ENCODE results near the gene GNB3.

- TF ChIP-seq POLR2AphosphoS5 (IDR thresholded peaks at IDR 0.05) = no peak
- TF ChIP-seq, protein P1, sequence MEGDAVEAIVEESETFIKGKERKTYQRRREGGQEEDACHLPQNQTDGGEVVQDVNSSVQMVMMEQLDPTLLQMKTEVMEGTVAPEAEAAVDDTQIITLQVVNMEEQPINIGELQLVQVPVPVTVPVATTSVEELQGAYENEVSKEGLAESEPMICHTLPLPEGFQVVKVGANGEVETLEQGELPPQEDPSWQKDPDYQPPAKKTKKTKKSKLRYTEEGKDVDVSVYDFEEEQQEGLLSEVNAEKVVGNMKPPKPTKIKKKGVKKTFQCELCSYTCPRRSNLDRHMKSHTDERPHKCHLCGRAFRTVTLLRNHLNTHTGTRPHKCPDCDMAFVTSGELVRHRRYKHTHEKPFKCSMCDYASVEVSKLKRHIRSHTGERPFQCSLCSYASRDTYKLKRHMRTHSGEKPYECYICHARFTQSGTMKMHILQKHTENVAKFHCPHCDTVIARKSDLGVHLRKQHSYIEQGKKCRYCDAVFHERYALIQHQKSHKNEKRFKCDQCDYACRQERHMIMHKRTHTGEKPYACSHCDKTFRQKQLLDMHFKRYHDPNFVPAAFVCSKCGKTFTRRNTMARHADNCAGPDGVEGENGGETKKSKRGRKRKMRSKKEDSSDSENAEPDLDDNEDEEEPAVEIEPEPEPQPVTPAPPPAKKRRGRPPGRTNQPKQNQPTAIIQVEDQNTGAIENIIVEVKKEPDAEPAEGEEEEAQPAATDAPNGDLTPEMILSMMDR (IDR thresholded peaks at IDR 0.05) = no peak
- no peak for TF ChIP-seq EP300 (IDR thresholded peaks at IDR 0.05)
- no peak for TF ChIP-seq POLR2A (IDR thresholded peaks at IDR 0.05)
These were observed 18.9 kb upstream of the GNB3 start, which contains the start of gene GPR162 for GRCh38 chr12:6821591-6822425.

Data from gastroesophageal sphincter (tissue), 3 donors.